ENCODE measurements around the gene EIF5A. TPM values are rescaled to one million over a fixed set of nuclear protein-coding genes. Genes with fewer than 3 reads are reported as not detected.

The EIF5A gene
- total RNA-seq, 3 donors from 2014 or later, result 151 to 172 (median 163) TPM

- no peaks in the 10 kb centered on the region for H3K9me3 ChIP-seq
- no peaks in the 10 kb centered on the region for H3K36me3 ChIP-seq
- intact Hi-C loops (cut with DNase I; ENCODE audit: low total_unique reads), result no loop called here
- no peaks in the 10 kb centered on the region for H3K4me1 ChIP-seq
- H3K4me3 ChIP-seq, result no peak overlapping the region
- TF ChIP-seq CTCF (IDR thresholded peaks at IDR 0.05), result no peak
- no peak for TF ChIP-seq POLR2A (IDR thresholded peaks at IDR 0.05)
- DNase-seq (ENCODE audit: low spot score in 2 of 2), result no peak
- H3K27me3 ChIP-seq, result no peaks in the 10 kb centered on the region
- H3K27ac ChIP-seq, result no peak overlapping the region
Measured at GRCh38 chr17:7322520-7323194, 15.2 kb downstream of the EIF5A start.

- intact Hi-C loops (cut with DNase I; ENCODE audit: low total_unique reads), result no loop called here
- no peaks in the 10 kb centered on the region for H3K9me3 ChIP-seq
- H3K4me3 ChIP-seq, result no peak overlapping the region
- peak overlapping the region in 1 of 2 donors; percentile 20 for H3K27ac ChIP-seq
- no peaks in the 10 kb centered on the region for H3K4me1 ChIP-seq
- no peak for DNase-seq (ENCODE audit: low spot score in 2 of 2)
- no peaks in the 10 kb centered on the region for H3K27me3 ChIP-seq
- TF ChIP-seq CTCF (IDR thresholded peaks at IDR 0.05), result peak; percentile 39 to 76 (median 62)
- no peak for TF ChIP-seq POLR2A (IDR thresholded peaks at IDR 0.05)
- no peaks in the 10 kb centered on the region for H3K36me3 ChIP-seq
Measured at GRCh38 chr17:7323731-7324437, 16.5 kb downstream of the EIF5A start.

- H3K4me3 ChIP-seq, result no peak overlapping the region
- H3K27ac ChIP-seq, result no peak overlapping the region
- H3K9me3 ChIP-seq, result no peaks in the 10 kb centered on the region
- no peaks in the 10 kb centered on the region for H3K27me3 ChIP-seq
- no peaks in the 10 kb centered on the region for H3K4me1 ChIP-seq
- TF ChIP-seq CTCF (IDR thresholded peaks at IDR 0.05) (peak in 1 of 3 donors; percentile 2), POLR2A (IDR thresholded peaks at IDR 0.05) (no peak)
- no peak for DNase-seq (ENCODE audit: low spot score in 2 of 2)
- H3K36me3 ChIP-seq, result no peaks in the 10 kb centered on the region
- intact Hi-C loops (cut with DNase I; ENCODE audit: low total_unique reads), result no loop called here
Measured at GRCh38 chr17:7324438-7324779, 17.0 kb downstream of the EIF5A start.

- no peaks in the 10 kb centered on the region for H3K36me3 ChIP-seq
Measured at GRCh38 chr17:7325031-7325528, 17.7 kb downstream of the EIF5A start.

GRCh38 chr17:7326186-7326585 lies 18.8 kb downstream of the EIF5A start:
- Histone ChIP-seq H3K27me3 (no peaks in the 10 kb centered on the region), H3K4me1 (no peaks in the 10 kb centered on the region), H3K27ac (no peak overlapping the region), H3K36me3 (no peaks in the 10 kb centered on the region), H3K9me3 (no peaks in the 10 kb centered on the region), H3K4me3 (no peak overlapping the region)
- DNase-seq (ENCODE audit: low spot score in 2 of 2), result no peak
- intact Hi-C loops (cut with DNase I; ENCODE audit: low total_unique reads), result no loop called here
- no peak for TF ChIP-seq POLR2AphosphoS5 (IDR thresholded peaks at IDR 0.05)
- no peak for TF ChIP-seq POLR2A (IDR thresholded peaks at IDR 0.05)
- TF ChIP-seq CTCF (IDR thresholded peaks at IDR 0.05), result no peak

More at GRCh38 chr17:7325031-7325528, 17.7 kb downstream of the EIF5A start:
- Histone ChIP-seq H3K9me3 (no peaks in the 10 kb centered on the region), H3K4me3 (no peak overlapping the region), H3K27me3 (no peaks in the 10 kb centered on the region), H3K27ac (no peak overlapping the region), H3K4me1 (no peaks in the 10 kb centered on the region)
- intact Hi-C loops (cut with DNase I; ENCODE audit: low total_unique reads), result no loop called here
- TF ChIP-seq POLR2A (IDR thresholded peaks at IDR 0.05), result no peak
- TF ChIP-seq POLR2AphosphoS5 (IDR thresholded peaks at IDR 0.05), result no peak
- no peak for DNase-seq (ENCODE audit: low spot score in 2 of 2)

Measured in breast epithelium (tissue), 4 donors.